ENCODE results near the gene SLCO3A1. TPM values are rescaled to one million over a fixed set of nuclear protein-coding genes. Genes with fewer than 3 reads are reported as not detected.

SLCO3A1 gene
- total RNA-seq, 2 donors from 2014 or later: 7.2 to 11.4 TPM

GRCh38 chr15:92115834-92116233 is 262.3 kb downstream of the SLCO3A1 start:
- Histone ChIP-seq H3K4me1 (ENCODE audit: control insufficient read depth, insufficient read depth, low read length) (peaks cover 10% of the 10 kb centered on the region), H3K36me3 (ENCODE audit: control insufficient read depth, insufficient read depth, low read length) (no peaks in the 10 kb centered on the region), H3K9me3 (ENCODE audit: control insufficient read depth, low read length) (no peaks in the 10 kb centered on the region), H3K27me3 (ENCODE audit: control insufficient read depth, insufficient read depth, low read length, poor library complexity, severe bottlenecking) (no peaks in the 10 kb centered on the region), H3K4me3 (ENCODE audit: low read length) (no peak overlapping the region), H3K27ac (ENCODE audit: low read depth, low read length) (no peak overlapping the region), H3K9ac (ENCODE audit: extremely low read depth, low read length, poor library complexity, severe bottlenecking) (no peak overlapping the region)
- no peaks in the 10 kb centered on the region for H3K27me3 Mint-ChIP-seq (ENCODE audit: insufficient read depth)
- no peaks in the 10 kb centered on the region for H3K9me3 Mint-ChIP-seq
- TF ChIP-seq, protein P1, sequence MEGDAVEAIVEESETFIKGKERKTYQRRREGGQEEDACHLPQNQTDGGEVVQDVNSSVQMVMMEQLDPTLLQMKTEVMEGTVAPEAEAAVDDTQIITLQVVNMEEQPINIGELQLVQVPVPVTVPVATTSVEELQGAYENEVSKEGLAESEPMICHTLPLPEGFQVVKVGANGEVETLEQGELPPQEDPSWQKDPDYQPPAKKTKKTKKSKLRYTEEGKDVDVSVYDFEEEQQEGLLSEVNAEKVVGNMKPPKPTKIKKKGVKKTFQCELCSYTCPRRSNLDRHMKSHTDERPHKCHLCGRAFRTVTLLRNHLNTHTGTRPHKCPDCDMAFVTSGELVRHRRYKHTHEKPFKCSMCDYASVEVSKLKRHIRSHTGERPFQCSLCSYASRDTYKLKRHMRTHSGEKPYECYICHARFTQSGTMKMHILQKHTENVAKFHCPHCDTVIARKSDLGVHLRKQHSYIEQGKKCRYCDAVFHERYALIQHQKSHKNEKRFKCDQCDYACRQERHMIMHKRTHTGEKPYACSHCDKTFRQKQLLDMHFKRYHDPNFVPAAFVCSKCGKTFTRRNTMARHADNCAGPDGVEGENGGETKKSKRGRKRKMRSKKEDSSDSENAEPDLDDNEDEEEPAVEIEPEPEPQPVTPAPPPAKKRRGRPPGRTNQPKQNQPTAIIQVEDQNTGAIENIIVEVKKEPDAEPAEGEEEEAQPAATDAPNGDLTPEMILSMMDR (conservative IDR thresholded peaks at IDR 0.05): no peak
- no peak overlapping the region for H3K27ac Mint-ChIP-seq
- H3K4me3 Mint-ChIP-seq: no peak overlapping the region
- no peak for DNase-seq
- 87 to 90% methylated on average over 1 of the region's 1 CpG for WGBS, 2 experiments (ENCODE audit: insufficient coverage in 1 of 2, insufficient read length in 1 of 2)
- H3K4me1 Mint-ChIP-seq: peaks cover 36% of the 10 kb centered on the region
- no peaks in the 10 kb centered on the region for H3K36me3 Mint-ChIP-seq (ENCODE audit: low read depth)

DNA sequence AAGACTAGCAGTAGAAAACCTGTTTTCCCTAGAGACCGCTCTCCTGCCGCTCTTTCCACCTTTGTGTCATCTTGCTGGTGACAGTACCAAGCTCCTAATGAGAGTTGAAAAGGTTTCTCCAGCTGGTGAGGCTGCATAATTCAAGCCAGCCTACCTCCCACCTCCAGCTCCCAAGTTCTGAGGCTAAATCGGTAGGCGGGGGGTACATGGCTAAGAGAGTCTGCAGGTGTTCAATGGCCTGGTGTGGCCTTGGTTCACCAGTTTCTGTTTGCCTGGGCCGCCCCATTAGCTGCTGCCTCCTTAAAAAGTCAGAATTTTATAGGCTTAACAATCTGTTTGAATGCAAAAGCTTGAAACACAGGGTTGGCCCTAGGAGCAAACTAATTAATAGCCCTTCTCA is 262.8 kb downstream of the SLCO3A1 start:
- Mint-ChIP-seq H3K9me3 (peaks cover 3% of the 10 kb centered on the region), H3K36me3 (ENCODE audit: low read depth) (peaks cover 1% of the 10 kb centered on the region), H3K4me1 (peaks cover 38% of the 10 kb centered on the region), H3K4me3 (no peak overlapping the region), H3K27me3 (ENCODE audit: insufficient read depth) (no peaks in the 10 kb centered on the region), H3K27ac (no peak overlapping the region)
- Histone ChIP-seq H3K4me3 (ENCODE audit: low read length) (no peak overlapping the region), H3K9me3 (ENCODE audit: control insufficient read depth, low read length) (peaks cover under 1% of the 10 kb centered on the region), H3K4me1 (ENCODE audit: control insufficient read depth, insufficient read depth, low read length) (peaks cover 10% of the 10 kb centered on the region), H3K9ac (ENCODE audit: extremely low read depth, low read length, poor library complexity, severe bottlenecking) (no peak overlapping the region), H3K36me3 (ENCODE audit: control insufficient read depth, insufficient read depth, low read length) (no peaks in the 10 kb centered on the region), H3K27ac (ENCODE audit: low read depth, low read length) (no peak overlapping the region), H3K27me3 (ENCODE audit: control insufficient read depth, insufficient read depth, low read length, poor library complexity, severe bottlenecking) (no peaks in the 10 kb centered on the region)
- TF ChIP-seq, protein P1 (conservative IDR thresholded peaks at IDR 0.05): no peak
- peak; percentile 56 for DNase-seq
- WGBS, 2 experiments (ENCODE audit: insufficient coverage in 1 of 2, insufficient read length in 1 of 2): 85 to 92% methylated on average over 5 of the region's 5 CpGs

DNA sequence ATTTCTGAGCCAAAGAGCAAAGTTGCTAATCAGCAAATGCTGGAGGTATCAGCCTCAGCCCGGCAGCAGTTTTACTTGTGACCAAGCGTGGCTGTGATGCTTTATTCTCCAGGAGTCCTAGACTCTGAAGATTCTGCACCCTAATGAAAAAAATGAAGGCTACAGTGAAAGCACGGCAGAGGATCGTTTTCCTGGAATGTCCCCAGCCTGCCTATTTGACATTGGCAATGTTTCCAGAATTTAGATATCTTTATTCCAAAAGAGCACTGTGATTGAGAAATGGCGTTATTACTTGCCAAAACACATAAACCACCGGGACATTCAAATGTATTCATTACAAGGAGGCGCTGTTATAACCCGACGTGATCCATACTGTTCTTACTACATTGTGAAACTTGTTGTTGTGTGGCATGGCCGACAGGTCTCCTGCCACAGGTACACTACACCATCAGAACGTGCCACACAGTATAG is 263.8 kb downstream of the SLCO3A1 start:
- Histone ChIP-seq H3K27ac (ENCODE audit: low read depth, low read length) (no peak overlapping the region), H3K27me3 (ENCODE audit: control insufficient read depth, insufficient read depth, low read length, poor library complexity, severe bottlenecking) (no peaks in the 10 kb centered on the region), H3K36me3 (ENCODE audit: control insufficient read depth, insufficient read depth, low read length) (peaks cover 9% of the 10 kb centered on the region), H3K4me1 (ENCODE audit: control insufficient read depth, insufficient read depth, low read length) (peaks cover 10% of the 10 kb centered on the region), H3K9ac (ENCODE audit: extremely low read depth, low read length, poor library complexity, severe bottlenecking) (no peak overlapping the region), H3K9me3 (ENCODE audit: control insufficient read depth, low read length) (peaks cover 10% of the 10 kb centered on the region), H3K4me3 (ENCODE audit: low read length) (no peak overlapping the region)
- H3K36me3 Mint-ChIP-seq (ENCODE audit: low read depth): peaks cover 11% of the 10 kb centered on the region
- H3K4me3 Mint-ChIP-seq: no peak overlapping the region
- TF ChIP-seq, protein P1 (conservative IDR thresholded peaks at IDR 0.05): no peak
- DNase-seq: no peak
- H3K27me3 Mint-ChIP-seq (ENCODE audit: insufficient read depth): no peaks in the 10 kb centered on the region
- no peak overlapping the region for H3K27ac Mint-ChIP-seq
- H3K4me1 Mint-ChIP-seq: peaks cover 38% of the 10 kb centered on the region
- 86 to 96% methylated on average over 5 to 10 of the region's 11 CpGs for WGBS, 2 experiments (ENCODE audit: insufficient coverage in 1 of 2, insufficient read length in 1 of 2)
- H3K9me3 Mint-ChIP-seq: peaks cover 13% of the 10 kb centered on the region

Measured in endodermal cell (in vitro differentiated cells).